ENCODE data around the gene DUSP6.

DUSP6 gene

GRCh38 chr12:89370850-89371249 is 18.5 kb upstream of the DUSP6 start:
- Histone ChIP-seq H3K27me3 (ENCODE audit: control insufficient read depth, insufficient read depth, low read length) (no peaks in the 10 kb centered on the region), H3K36me3 (ENCODE audit: insufficient read depth, low read length) (no peaks in the 10 kb centered on the region), H3K4me3 (ENCODE audit: low read length) (no peak overlapping the region), H3K4me1 (ENCODE audit: control insufficient read depth, insufficient read depth, low read length) (peaks cover 48% of the 10 kb centered on the region), H3K9ac (ENCODE audit: low read depth, low read length) (no peak overlapping the region), H3K4me2 (ENCODE audit: low read length) (peak overlapping the region; percentile 15), H3K9me3 (replicated peaks; ENCODE audit: low read length) (no peaks in the 10 kb centered on the region)

GRCh38 chr12:89370421-89370831 is 18.1 kb upstream of the DUSP6 start:
- H3K36me3 ChIP-seq (ENCODE audit: insufficient read depth, low read length): no peaks in the 10 kb centered on the region
- no peaks in the 10 kb centered on the region for H3K9me3 ChIP-seq (replicated peaks; ENCODE audit: low read length)
- H3K4me2 ChIP-seq (ENCODE audit: low read length): no peak overlapping the region
- H3K4me1 ChIP-seq (ENCODE audit: control insufficient read depth, insufficient read depth, low read length): peaks cover 43% of the 10 kb centered on the region
- no peak overlapping the region for H3K4me3 ChIP-seq (ENCODE audit: low read length)
- H3K9ac ChIP-seq (ENCODE audit: low read depth, low read length): no peak overlapping the region
- H3K27me3 ChIP-seq (ENCODE audit: control insufficient read depth, insufficient read depth, low read length): no peaks in the 10 kb centered on the region

DNA sequence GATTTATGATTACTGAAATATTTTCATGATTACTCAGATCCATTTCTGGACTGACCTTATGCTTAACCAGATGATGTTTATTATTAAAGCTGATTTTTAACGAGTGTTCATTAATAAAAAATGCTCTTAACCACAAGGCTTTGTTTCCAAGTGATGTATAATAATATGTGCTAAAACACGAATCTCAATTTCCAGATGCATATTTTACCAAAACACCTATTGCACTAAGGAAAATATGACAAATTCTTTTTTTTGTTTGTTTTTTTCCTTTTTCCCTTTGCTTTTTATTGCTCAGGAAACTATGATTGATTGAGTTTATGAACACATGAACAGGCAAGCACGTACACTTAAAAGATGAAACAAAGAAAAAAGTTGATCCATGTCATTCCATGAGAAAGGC is 16.9 kb upstream of the DUSP6 start:
- Histone ChIP-seq H3K9me3 (replicated peaks; ENCODE audit: low read length) (no peaks in the 10 kb centered on the region), H3K36me3 (ENCODE audit: insufficient read depth, low read length) (no peaks in the 10 kb centered on the region), H3K4me3 (ENCODE audit: low read length) (no peak overlapping the region), H3K27me3 (ENCODE audit: control insufficient read depth, insufficient read depth, low read length) (no peaks in the 10 kb centered on the region), H3K4me1 (ENCODE audit: control insufficient read depth, insufficient read depth, low read length) (peaks cover 31% of the 10 kb centered on the region), H3K4me2 (ENCODE audit: low read length) (no peak overlapping the region), H3K9ac (ENCODE audit: low read depth, low read length) (no peak overlapping the region)

GRCh38 chr12:89368391-89368790 is 16.1 kb upstream of the DUSP6 start:
- no peak overlapping the region for H3K4me2 ChIP-seq (ENCODE audit: low read length)
- H3K4me3 ChIP-seq (ENCODE audit: low read length): no peak overlapping the region
- no peak overlapping the region for H3K9ac ChIP-seq (ENCODE audit: low read depth, low read length)
- no peaks in the 10 kb centered on the region for H3K36me3 ChIP-seq (ENCODE audit: insufficient read depth, low read length)
- H3K27me3 ChIP-seq (ENCODE audit: control insufficient read depth, insufficient read depth, low read length): no peaks in the 10 kb centered on the region
- peaks cover 23% of the 10 kb centered on the region for H3K4me1 ChIP-seq (ENCODE audit: control insufficient read depth, insufficient read depth, low read length)
- H3K9me3 ChIP-seq (replicated peaks; ENCODE audit: low read length): no peaks in the 10 kb centered on the region

GRCh38 chr12:89366676-89367364 is 14.5 kb upstream of the DUSP6 start:
- Histone ChIP-seq H3K27me3 (ENCODE audit: control insufficient read depth, insufficient read depth, low read length) (no peaks in the 10 kb centered on the region), H3K9ac (ENCODE audit: low read depth, low read length) (no peak overlapping the region), H3K4me3 (ENCODE audit: low read length) (no peak overlapping the region), H3K4me2 (ENCODE audit: low read length) (no peak overlapping the region), H3K36me3 (ENCODE audit: insufficient read depth, low read length) (no peaks in the 10 kb centered on the region), H3K4me1 (ENCODE audit: control insufficient read depth, insufficient read depth, low read length) (peaks cover 12% of the 10 kb centered on the region), H3K9me3 (replicated peaks; ENCODE audit: low read length) (no peaks in the 10 kb centered on the region)

DNA sequence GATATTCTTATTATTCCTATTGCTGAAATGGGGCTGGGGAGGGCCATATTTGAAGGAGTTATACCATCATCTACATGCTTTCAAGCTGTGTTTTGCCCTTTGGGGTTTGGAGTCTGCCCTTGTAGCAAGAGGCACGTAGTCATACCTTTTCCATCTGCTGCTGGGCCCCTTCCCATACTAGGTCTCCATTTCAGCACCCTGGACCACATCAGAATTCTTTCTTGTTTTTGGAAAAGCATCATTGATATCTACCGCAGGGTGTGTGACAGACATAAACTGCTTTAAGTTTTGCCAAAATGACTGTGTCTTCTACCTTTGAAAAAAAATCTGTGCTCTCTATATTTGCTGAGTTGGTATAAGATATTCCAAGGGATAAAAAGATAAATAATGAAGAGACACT is 12.3 kb upstream of the DUSP6 start:
- Histone ChIP-seq H3K4me2 (ENCODE audit: low read length) (no peak overlapping the region), H3K36me3 (ENCODE audit: insufficient read depth, low read length) (no peaks in the 10 kb centered on the region), H3K9me3 (replicated peaks; ENCODE audit: low read length) (no peaks in the 10 kb centered on the region), H3K9ac (ENCODE audit: low read depth, low read length) (no peak overlapping the region), H3K4me1 (ENCODE audit: control insufficient read depth, insufficient read depth, low read length) (no peaks in the 10 kb centered on the region), H3K4me3 (ENCODE audit: low read length) (no peak overlapping the region), H3K27me3 (ENCODE audit: control insufficient read depth, insufficient read depth, low read length) (no peaks in the 10 kb centered on the region)

DNA sequence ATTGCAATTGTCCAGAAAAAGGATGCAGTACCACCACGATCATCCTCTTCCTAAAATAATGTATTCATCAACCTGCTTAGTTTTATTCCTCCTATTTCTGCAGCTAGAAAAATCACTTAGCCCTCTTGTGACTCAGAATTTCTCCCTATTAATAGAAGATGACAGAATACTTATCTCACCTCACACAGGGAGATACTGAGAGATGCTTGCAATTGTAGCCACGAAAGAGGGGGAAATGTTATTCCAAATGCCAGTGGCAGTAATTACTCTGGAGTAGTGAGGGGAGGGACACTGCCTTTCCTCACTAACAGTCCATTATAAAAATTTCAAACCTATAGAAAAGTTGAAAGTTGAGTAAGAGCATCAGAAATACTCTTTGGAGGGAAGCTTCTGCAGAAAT is 11.8 kb upstream of the DUSP6 start:
- Histone ChIP-seq H3K4me2 (ENCODE audit: low read length) (no peak overlapping the region), H3K27me3 (ENCODE audit: control insufficient read depth, insufficient read depth, low read length) (no peaks in the 10 kb centered on the region), H3K9me3 (replicated peaks; ENCODE audit: low read length) (no peaks in the 10 kb centered on the region), H3K36me3 (ENCODE audit: insufficient read depth, low read length) (no peaks in the 10 kb centered on the region), H3K4me1 (ENCODE audit: control insufficient read depth, insufficient read depth, low read length) (no peaks in the 10 kb centered on the region), H3K4me3 (ENCODE audit: low read length) (no peak overlapping the region), H3K9ac (ENCODE audit: low read depth, low read length) (no peak overlapping the region)

GRCh38 chr12:89363582-89363981 is 11.3 kb upstream of the DUSP6 start:
- Histone ChIP-seq H3K36me3 (ENCODE audit: insufficient read depth, low read length) (no peaks in the 10 kb centered on the region), H3K9ac (ENCODE audit: low read depth, low read length) (no peak overlapping the region)

GRCh38 chr12:89363084-89363483 is 10.8 kb upstream of the DUSP6 start:
- H3K4me2 ChIP-seq (ENCODE audit: low read length): no peak overlapping the region
- H3K27me3 ChIP-seq (ENCODE audit: control insufficient read depth, insufficient read depth, low read length): no peaks in the 10 kb centered on the region
- H3K4me3 ChIP-seq (ENCODE audit: low read length): no peak overlapping the region
- H3K9ac ChIP-seq (ENCODE audit: low read depth, low read length): no peak overlapping the region
- peaks cover 1% of the 10 kb centered on the region for H3K36me3 ChIP-seq (ENCODE audit: insufficient read depth, low read length)
- no peaks in the 10 kb centered on the region for H3K4me1 ChIP-seq (ENCODE audit: control insufficient read depth, insufficient read depth, low read length)
- H3K9me3 ChIP-seq (replicated peaks; ENCODE audit: low read length): no peaks in the 10 kb centered on the region

More at GRCh38 chr12:89363582-89363981, 11.3 kb upstream of the DUSP6 start:
- Histone ChIP-seq H3K4me3 (ENCODE audit: low read length) (no peak overlapping the region), H3K9me3 (replicated peaks; ENCODE audit: low read length) (no peaks in the 10 kb centered on the region), H3K27me3 (ENCODE audit: control insufficient read depth, insufficient read depth, low read length) (no peaks in the 10 kb centered on the region), H3K4me2 (ENCODE audit: low read length) (no peak overlapping the region), H3K4me1 (ENCODE audit: control insufficient read depth, insufficient read depth, low read length) (no peaks in the 10 kb centered on the region)

- H3K4me3 ChIP-seq (ENCODE audit: low read length): no peak overlapping the region
- H3K9me3 ChIP-seq (replicated peaks; ENCODE audit: low read length): no peaks in the 10 kb centered on the region
- no peaks in the 10 kb centered on the region for H3K27me3 ChIP-seq (ENCODE audit: control insufficient read depth, insufficient read depth, low read length)
- H3K4me1 ChIP-seq (ENCODE audit: control insufficient read depth, insufficient read depth, low read length): peaks cover 11% of the 10 kb centered on the region
- H3K36me3 ChIP-seq (ENCODE audit: insufficient read depth, low read length): peaks cover 3% of the 10 kb centered on the region
- no peak overlapping the region for H3K4me2 ChIP-seq (ENCODE audit: low read length)
- no peak overlapping the region for H3K9ac ChIP-seq (ENCODE audit: low read depth, low read length)
Observed at GRCh38 chr12:89359615-89360014, 7.3 kb upstream of the DUSP6 start.

DNA sequence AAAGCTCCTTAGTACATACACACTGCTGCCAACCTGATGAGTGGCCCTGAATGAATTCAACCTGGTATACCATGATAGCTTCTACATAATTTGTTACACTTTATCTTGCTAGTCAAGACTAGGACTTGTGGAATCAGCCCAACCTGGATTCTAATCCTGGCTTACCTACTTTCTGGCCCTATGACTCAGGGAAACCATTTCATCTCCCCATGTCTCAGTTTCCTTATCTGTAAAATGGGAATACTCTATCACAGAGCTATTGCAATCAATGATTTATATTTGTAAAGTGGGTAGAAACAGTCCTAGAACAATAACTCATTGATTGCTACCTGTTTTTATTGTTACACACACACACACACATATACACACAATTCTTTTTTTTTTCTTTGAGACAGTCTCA is 6.5 kb upstream of the DUSP6 start:
- no peak overlapping the region for H3K9ac ChIP-seq (ENCODE audit: low read depth, low read length)
- peaks cover 14% of the 10 kb centered on the region for H3K4me1 ChIP-seq (ENCODE audit: control insufficient read depth, insufficient read depth, low read length)
- H3K4me3 ChIP-seq (ENCODE audit: low read length): no peak overlapping the region
- H3K4me2 ChIP-seq (ENCODE audit: low read length): no peak overlapping the region
- peaks cover 3% of the 10 kb centered on the region for H3K36me3 ChIP-seq (ENCODE audit: insufficient read depth, low read length)
- H3K27me3 ChIP-seq (ENCODE audit: control insufficient read depth, insufficient read depth, low read length): no peaks in the 10 kb centered on the region
- H3K9me3 ChIP-seq (replicated peaks; ENCODE audit: low read length): no peaks in the 10 kb centered on the region

- Histone ChIP-seq H3K4me1 (ENCODE audit: control insufficient read depth, insufficient read depth, low read length) (peaks cover 22% of the 10 kb centered on the region), H3K4me2 (ENCODE audit: low read length) (no peak overlapping the region), H3K9me3 (replicated peaks; ENCODE audit: low read length) (no peaks in the 10 kb centered on the region), H3K4me3 (ENCODE audit: low read length) (no peak overlapping the region), H3K9ac (ENCODE audit: low read depth, low read length) (no peak overlapping the region), H3K36me3 (ENCODE audit: insufficient read depth, low read length) (peaks cover 3% of the 10 kb centered on the region), H3K27me3 (ENCODE audit: control insufficient read depth, insufficient read depth, low read length) (no peaks in the 10 kb centered on the region)
Observed at GRCh38 chr12:89357297-89357730, 5.0 kb upstream of the DUSP6 start.
